IMR-90 (cell line): ENCODE measurements around the gene PRELID1. TPM values are rescaled to one million over a fixed set of nuclear protein-coding genes. Genes with fewer than 3 reads are reported as not detected.

Source experiments
- ATAC-seq: fragments of 200-7000 bp; cut with Tn5 transposase; 2 replicates; pipeline ENCODE4 v1.9.1; 2020; ENCODE audit warnings: low read depth, mild to moderate bottlenecking, moderate library complexity
- BruUV-seq: library from RNA; stranded (reverse); fragments of 400-500 nt; replicated peaks from 2 replicates; lab custom pipeline; 2021; lab: Mats Ljungman, UMichigan
- CTCF ChIA-PET: fragments of 300-600 bp; formaldehyde crosslinking; extraction: SDS; loops from one replicate; lab custom pipeline; 2021; ENCODE audit warnings: antibody characterized with exemption; lab: Yijun Ruan, JAX
- POLR2A ChIA-PET: fragments of 300-600 bp; sonication (Branson Sonifier 250); formaldehyde crosslinking; loops from one replicate; lab custom pipeline; 2022; ENCODE audit warnings: antibody characterized with exemption; ENCODE audit not compliant: unreplicated experiment; lab: Charles Lee
- DNase-seq: peaks from one replicate; pipeline ENCODE4 v3.0.0; 2013
- H2AFZ ChIP-seq: replicated peaks from 2 replicates; pipeline ENCODE3; 2013; ENCODE audit warnings: low read length, mild to moderate bottlenecking; ENCODE audit not compliant: poor library complexity
- H2AK5ac ChIP-seq: 2 replicates; pipeline ENCODE4 v1.6.1; 2013; ENCODE audit warnings: low read depth, low read length, inconsistent platforms
- H2AK9ac ChIP-seq: replicated peaks from 2 replicates; pipeline ENCODE3; 2013; ENCODE audit warnings: mild to moderate bottlenecking, low read depth, low read length, moderate library complexity; ENCODE audit not compliant: poor library complexity
- H2BK120ac ChIP-seq: 2 replicates; pipeline ENCODE4 v1.6.1; 2013; ENCODE audit warnings: low read depth, low read length, inconsistent platforms
- H2BK15ac ChIP-seq: 3 replicates; pipeline ENCODE4 v1.6.1; 2013; ENCODE audit warnings: low read depth, low read length, inconsistent platforms
- H2BK20ac ChIP-seq: 2 replicates; pipeline ENCODE4 v1.6.1; 2013; ENCODE audit warnings: low read depth, mild to moderate bottlenecking, inconsistent platforms, low read length, moderate library complexity
- H2BK5ac ChIP-seq: 2 replicates; pipeline ENCODE4 v1.6.1; 2013; ENCODE audit warnings: mild to moderate bottlenecking, low read depth, low read length, inconsistent platforms; ENCODE audit not compliant: poor library complexity, severe bottlenecking
- H3K14ac ChIP-seq: replicated peaks from 2 replicates; pipeline ENCODE4 v1.6.1; 2013; ENCODE audit warnings: low read depth, low read length, inconsistent platforms
- H3K18ac ChIP-seq: 2 replicates; pipeline ENCODE4 v1.6.1; 2013; ENCODE audit warnings: low read depth, low read length, control low read depth
- H3K23ac ChIP-seq: 2 replicates; pipeline ENCODE4 v1.6.1; 2013; ENCODE audit warnings: low read depth, low read length, inconsistent platforms
- H3K27ac ChIP-seq: 2 replicates; pipeline ENCODE4 v1.5.1; 2013; ENCODE audit warnings: mild to moderate bottlenecking, control low read depth, low read length; ENCODE audit not compliant: insufficient read depth
- H3K27me3 ChIP-seq: 2 replicates; pipeline ENCODE4 v1.6.1; 2013; ENCODE audit warnings: low read length; ENCODE audit not compliant: control insufficient read depth, insufficient read depth
- H3K36me3 ChIP-seq: 2 replicates; pipeline ENCODE4 v1.6.1; 2013; ENCODE audit warnings: low read length, mixed read lengths; ENCODE audit not compliant: control insufficient read depth, insufficient read depth
- H3K4ac ChIP-seq: 2 replicates; pipeline ENCODE4 v1.6.1; 2013; ENCODE audit warnings: low read depth, low read length, inconsistent platforms
- H3K4me1 ChIP-seq: 2 replicates; pipeline ENCODE4 v1.6.1; 2013; ENCODE audit warnings: low read length, mixed read lengths; ENCODE audit not compliant: control insufficient read depth, insufficient read depth
- H3K4me2 ChIP-seq: 2 replicates; pipeline ENCODE4 v1.6.1; 2013; ENCODE audit warnings: low read depth, mild to moderate bottlenecking, control low read depth, low read length, moderate library complexity
- H3K4me3 ChIP-seq: 2 replicates; pipeline ENCODE4 v1.5.1; 2013; ENCODE audit warnings: low read depth, mild to moderate bottlenecking, control low read depth, low read length, moderate library complexity; ENCODE audit not compliant: insufficient read depth
- H3K56ac ChIP-seq: 2 replicates; pipeline ENCODE4 v1.6.1; 2013; ENCODE audit warnings: low read length, inconsistent platforms; ENCODE audit not compliant: insufficient read depth; ENCODE audit errors: extremely low read depth
- H3K79me1 ChIP-seq, 2 experiments: 2 replicates each; pipeline ENCODE4 v1.6.1; 2013; ENCODE audit warnings: low read length in 2 of 2, inconsistent platforms in 1 of 2, low read depth in 1 of 2
- H3K9ac ChIP-seq: 2 replicates; pipeline ENCODE4 v1.6.1; 2013; ENCODE audit warnings: low read depth, low read length, control low read depth
- H3K9me1 ChIP-seq: 2 replicates; pipeline ENCODE4 v1.6.1; 2013; ENCODE audit warnings: low read length, inconsistent platforms; ENCODE audit not compliant: insufficient read depth
- H3K9me3 ChIP-seq: 2 replicates; pipeline ENCODE4 v1.6.1; 2013; ENCODE audit warnings: low read length; ENCODE audit not compliant: control insufficient read depth, insufficient read depth
- H4K20me1 ChIP-seq: 2 replicates; pipeline ENCODE4 v1.6.1; 2013; ENCODE audit warnings: low read length, inconsistent platforms; ENCODE audit not compliant: insufficient read depth
- H4K5ac ChIP-seq: 2 replicates; pipeline ENCODE4 v1.6.1; 2013; ENCODE audit warnings: mild to moderate bottlenecking, low read depth, low read length, control low read depth
- H4K8ac ChIP-seq, 2 experiments: 2 replicates each; pipeline ENCODE4 v1.6.1; 2013; ENCODE audit warnings: low read depth in 2 of 2, low read length in 2 of 2, control low read depth in 1 of 2, inconsistent platforms in 1 of 2
- H4K91ac ChIP-seq: 2 replicates; pipeline ENCODE4 v1.6.1; 2013; ENCODE audit warnings: low read depth, low read length, inconsistent platforms; ENCODE audit not compliant: insufficient read depth
- BHLHE40 ChIP-seq: fragments of 150-350 bp; IDR thresholded peaks from 2 replicates; pipeline ENCODE4 v1.6.1; 2016; ENCODE audit warnings: mild to moderate bottlenecking, low read depth, low read length
- CEBPB ChIP-seq: IDR thresholded peaks from 2 replicates; pipeline ENCODE4 v1.6.1; 2012; ENCODE audit warnings: low read depth, low read length, improper control_type of control experiment
- CHD1 ChIP-seq: IDR thresholded peaks from 2 replicates; pipeline ENCODE4 v1.6.1; 2012; ENCODE audit warnings: low read depth, low read length, improper control_type of control experiment
- FOS ChIP-seq: fragments of 150-350 bp; IDR thresholded peaks from 2 replicates; pipeline ENCODE4 v1.6.1; 2016; ENCODE audit warnings: low read depth, low read length
- MAZ ChIP-seq: IDR thresholded peaks from 2 replicates; pipeline ENCODE4 v1.6.1; 2012; ENCODE audit warnings: low read depth, mild to moderate bottlenecking, low read length, improper control_type of control experiment, moderate library complexity, borderline replicate concordance
- POLR2A ChIP-seq: IDR thresholded peaks from 2 replicates; pipeline ENCODE4 v1.6.1; 2012; ENCODE audit warnings: mild to moderate bottlenecking, low read depth, low read length
- RAD21 ChIP-seq: IDR thresholded peaks from 2 replicates; pipeline ENCODE4 v1.6.1; 2012; ENCODE audit warnings: low read length, improper control_type of control experiment
- RCOR1 ChIP-seq: IDR thresholded peaks from 2 replicates; pipeline ENCODE4 v1.6.1; 2012; ENCODE audit warnings: mild to moderate bottlenecking, low read length, improper control_type of control experiment; ENCODE audit not compliant: insufficient replicate concordance
- RFX5 ChIP-seq: IDR thresholded peaks from 2 replicates; pipeline ENCODE4 v1.8.0; 2012; ENCODE audit warnings: low read depth, mild to moderate bottlenecking, low read length, moderate library complexity
- SMC3 ChIP-seq: fragments of 150-350 bp; IDR thresholded peaks from 2 replicates; pipeline ENCODE4 v1.6.1; 2016; ENCODE audit warnings: low read depth, mild to moderate bottlenecking, antibody characterized with exemption, low read length, moderate library complexity
- WGBS, 2 experiments: methylation state at CpG; one replicate each; pipeline versions ENCODE4 v1.1.5 to v1.1.7; 2013; ENCODE audit warnings: missing lambda C conversion rate in 2 of 2; ENCODE audit not compliant: insufficient read length in 1 of 2; ENCODE audit errors: extremely low coverage in 2 of 2; 5-methylcytosine and 5-hydroxymethylcytosine counted together
- dilution Hi-C: fragments of 300-500 bp; cut with HindIII; formaldehyde crosslinking; loops from one replicate; pipeline ENCODE4 v1.14.3; 2018; ENCODE audit warnings: low sequenced_read_pairs; ENCODE audit not compliant: unreplicated experiment
- in situ Hi-C: fragments of 300-500 bp; cut with MboI; formaldehyde crosslinking; loops from 3 replicates; pipeline ENCODE4 v1.14.3; 2019; ENCODE audit warnings: low sequenced_read_pairs, inconsistent platforms, mixed read lengths
- intact Hi-C: fragments of 100-400 bp; cut with micrococcal nuclease; formaldehyde crosslinking; loops from 2 replicates; pipeline ENCODE4 v1.10.0; 2022
- polyA plus RNA-seq, 3 experiments: library from polyadenylated mRNA; depleted of rRNA; stranded (reverse); fragments of >200 nt; gene quantifications; 2 replicates each; pipeline ENCODE4 v1.2.3, GENCODE V29; 2012; ENCODE audit warnings: low replicate concordance in 1 of 3
- total RNA-seq: library from RNA; depleted of rRNA; stranded (reverse); fragments of >200 nt; gene quantifications from 2 replicates; pipeline ENCODE4 v1.2.3, GENCODE V29; 2012
- TF ChIP-seq, protein P1 (sequence below): fragments of 150-350 bp; IDR thresholded peaks from 2 replicates; pipeline ENCODE4 v1.6.1; 2017; ENCODE audit warnings: mild to moderate bottlenecking, antibody characterized with exemption, low read length, low read depth
- TF ChIP-seq, protein P2 (sequence below): fragments of 150-350 bp; IDR thresholded peaks from 2 replicates; pipeline ENCODE4 v1.6.1; 2016; ENCODE audit warnings: low read depth, mild to moderate bottlenecking, low read length, moderate library complexity, borderline replicate concordance

The PRELID1 gene
- total and polyA plus RNA-seq, 2 of the 4 experiments (the other 2 are of a cell fraction), result 116 to 239 TPM

DNA sequence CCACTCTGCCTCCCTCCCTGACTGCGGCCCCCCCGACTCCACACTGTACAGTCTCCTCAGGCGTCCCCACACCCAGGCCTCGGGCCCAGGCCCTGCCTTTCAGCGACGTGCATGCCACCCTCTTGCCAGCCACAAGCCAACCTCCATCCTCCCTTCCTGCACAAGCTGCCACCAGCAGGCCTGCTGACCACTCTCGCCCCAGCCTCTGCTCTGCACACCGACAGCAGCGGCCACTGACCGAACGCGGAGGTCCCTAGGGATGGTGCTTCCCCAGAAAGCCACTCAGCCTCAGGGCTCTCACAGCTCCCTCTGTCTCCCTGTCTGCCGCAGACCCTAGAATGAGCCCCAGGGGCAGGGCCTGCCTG is 29.3 kb downstream of the PRELID1 start:
- ChIA-PET POLR2A (no interaction called here), CTCF (no interaction called here)
- no peak for TF ChIP-seq FOS
- no peak for TF ChIP-seq MAZ
- no peak for TF ChIP-seq CEBPB
- TF ChIP-seq RCOR1, result no peak
- TF ChIP-seq BHLHE40, result no peak
- TF ChIP-seq RFX5, result no peak
- TF ChIP-seq RAD21, result no peak
- no peak for TF ChIP-seq POLR2A
- TF ChIP-seq SMC3, result no peak
- TF ChIP-seq, protein P1, sequence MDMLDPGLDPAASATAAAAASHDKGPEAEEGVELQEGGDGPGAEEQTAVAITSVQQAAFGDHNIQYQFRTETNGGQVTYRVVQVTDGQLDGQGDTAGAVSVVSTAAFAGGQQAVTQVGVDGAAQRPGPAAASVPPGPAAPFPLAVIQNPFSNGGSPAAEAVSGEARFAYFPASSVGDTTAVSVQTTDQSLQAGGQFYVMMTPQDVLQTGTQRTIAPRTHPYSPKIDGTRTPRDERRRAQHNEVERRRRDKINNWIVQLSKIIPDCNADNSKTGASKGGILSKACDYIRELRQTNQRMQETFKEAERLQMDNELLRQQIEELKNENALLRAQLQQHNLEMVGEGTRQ, result no peak
- no peak for TF ChIP-seq CHD1
- TF ChIP-seq, protein P2, sequence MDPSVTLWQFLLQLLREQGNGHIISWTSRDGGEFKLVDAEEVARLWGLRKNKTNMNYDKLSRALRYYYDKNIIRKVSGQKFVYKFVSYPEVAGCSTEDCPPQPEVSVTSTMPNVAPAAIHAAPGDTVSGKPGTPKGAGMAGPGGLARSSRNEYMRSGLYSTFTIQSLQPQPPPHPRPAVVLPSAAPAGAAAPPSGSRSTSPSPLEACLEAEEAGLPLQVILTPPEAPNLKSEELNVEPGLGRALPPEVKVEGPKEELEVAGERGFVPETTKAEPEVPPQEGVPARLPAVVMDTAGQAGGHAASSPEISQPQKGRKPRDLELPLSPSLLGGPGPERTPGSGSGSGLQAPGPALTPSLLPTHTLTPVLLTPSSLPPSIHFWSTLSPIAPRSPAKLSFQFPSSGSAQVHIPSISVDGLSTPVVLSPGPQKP, result no peak
- Histone ChIP-seq H3K9ac (no peak overlapping the region), H2AK9ac (no peak overlapping the region), H3K9me3 (no peaks in the 10 kb centered on the region), H3K27me3 (no peaks in the 10 kb centered on the region), H3K4me3 (no peak overlapping the region), H2BK20ac (no peak overlapping the region), H2BK15ac (no peak overlapping the region), H3K36me3 (peaks cover 77% of the 10 kb centered on the region), H3K23ac (no peak overlapping the region), H3K4ac (no peak overlapping the region), H4K91ac (no peak overlapping the region), H3K4me2 (no peak overlapping the region), H3K14ac (no peak overlapping the region), H2BK120ac (no peak overlapping the region), H3K27ac (no peak overlapping the region), H2AFZ (no peak overlapping the region), H4K5ac (no peak overlapping the region), H3K9me1 (no peaks in the 10 kb centered on the region), H4K8ac (no peak overlapping the region), H3K4me1 (no peaks in the 10 kb centered on the region), H2BK5ac (no peak overlapping the region), H3K56ac (no peak overlapping the region), H3K79me1 (peaks cover 5 to 14% of the 10 kb centered on the region in 2 experiments; a peak in 2 of 4 replicates), H4K20me1 (peaks cover 3% of the 10 kb centered on the region; the same call in 1 of the 2 replicates), H2AK5ac (no peak overlapping the region), H3K18ac (no peak overlapping the region)
- ATAC-seq (no peak), DNase-seq (no peak)
- in situ Hi-C loops (no loop called here), intact Hi-C loops (no loop called here), dilution Hi-C loops (no loop called here)
- WGBS, 2 experiments, result 100% methylated on average over 6 of the region's 13 CpGs; no CpG with 5 or more reads in 1 of the 2 experiments
- BruUV-seq, result no TSS peak
